DND-41 (cell line): Measurements from ENCODE around the gene TOE1.
A peak's percentile ranks its signal among the peaks of the same experiment; 100 is the strongest.

Source experiments
- ATAC-seq: fragments of 200-7000 bp; cut with Tn5 transposase; 3 replicates; pipeline ENCODE4 v1.9.1; 2021; ENCODE audit warnings: low read depth; ENCODE audit not compliant: insufficient read depth
- DNase-seq: peaks from one replicate; pipeline ENCODE4 v3.0.0-alpha.2; 2020
- H2AFZ ChIP-seq: 2 replicates; pipeline ENCODE4 v1.6.0; 2012; ENCODE audit warnings: low read depth, low read length
- H3K27ac ChIP-seq: 2 replicates; pipeline ENCODE4 v1.5.1; 2012; ENCODE audit warnings: low read length, inconsistent platforms
- H3K27me3 ChIP-seq: fragments of 200-600 bp; sonication (generic); 2 replicates; pipeline ENCODE4 v1.6.0; 2012; ENCODE audit warnings: low read length, mild to moderate bottlenecking, inconsistent platforms; ENCODE audit not compliant: insufficient read depth, poor library complexity
- H3K36me3 ChIP-seq: 2 replicates; pipeline ENCODE4 v1.5.1; 2012; ENCODE audit warnings: low read length, inconsistent platforms; ENCODE audit not compliant: insufficient read depth
- H3K4me1 ChIP-seq: 2 replicates; pipeline ENCODE4 v1.5.1; 2012; ENCODE audit warnings: mild to moderate bottlenecking, low read length; ENCODE audit not compliant: insufficient read depth
- H3K4me2 ChIP-seq: 2 replicates; pipeline ENCODE4 v1.6.0; 2012; ENCODE audit warnings: mild to moderate bottlenecking, moderate library complexity, low read length, inconsistent platforms; ENCODE audit not compliant: insufficient read depth
- H3K4me3 ChIP-seq, 2 experiments: fragments of 200-600 bp in 1 of 2; shearing (Covaris generic) in 1 of 2; 2 replicates each; pipeline ENCODE4 v1.5.1; 2012 to 2016; ENCODE audit warnings: inconsistent platforms in 2 of 2, low read length in 2 of 2, mild to moderate bottlenecking in 2 of 2, low read depth in 1 of 2, moderate library complexity in 1 of 2
- H3K79me2 ChIP-seq: 2 replicates; pipeline ENCODE4 v1.6.0; 2012; ENCODE audit warnings: low read length, inconsistent platforms; ENCODE audit not compliant: insufficient read depth
- H3K9ac ChIP-seq: 2 replicates; pipeline ENCODE4 v1.6.0; 2012; ENCODE audit warnings: low read depth, mild to moderate bottlenecking, inconsistent platforms, low read length, moderate library complexity
- H3K9me3 ChIP-seq: 2 replicates; pipeline ENCODE4 v1.5.1; 2012; ENCODE audit warnings: low read length, moderate library complexity, mild to moderate bottlenecking, inconsistent platforms; ENCODE audit not compliant: insufficient read depth, severe bottlenecking
- H4K20me1 ChIP-seq: 2 replicates; pipeline ENCODE4 v1.6.0; 2012; ENCODE audit warnings: low read length; ENCODE audit not compliant: insufficient read depth
- CTCF ChIP-seq: IDR thresholded peaks from 2 replicates; pipeline ENCODE4 v1.5.1; 2012; ENCODE audit warnings: borderline replicate concordance, low read length, moderate library complexity, mild to moderate bottlenecking; ENCODE audit not compliant: poor library complexity, severe bottlenecking; ENCODE audit errors: extremely low read depth
- EZH2 ChIP-seq: IDR thresholded peaks from 3 replicates; pipeline ENCODE4 v1.6.1; 2012; ENCODE audit warnings: borderline replicate concordance, low read depth, mild to moderate bottlenecking, moderate library complexity, low read length, inconsistent platforms; ENCODE audit not compliant: severe bottlenecking

Gene TOE1

DNA sequence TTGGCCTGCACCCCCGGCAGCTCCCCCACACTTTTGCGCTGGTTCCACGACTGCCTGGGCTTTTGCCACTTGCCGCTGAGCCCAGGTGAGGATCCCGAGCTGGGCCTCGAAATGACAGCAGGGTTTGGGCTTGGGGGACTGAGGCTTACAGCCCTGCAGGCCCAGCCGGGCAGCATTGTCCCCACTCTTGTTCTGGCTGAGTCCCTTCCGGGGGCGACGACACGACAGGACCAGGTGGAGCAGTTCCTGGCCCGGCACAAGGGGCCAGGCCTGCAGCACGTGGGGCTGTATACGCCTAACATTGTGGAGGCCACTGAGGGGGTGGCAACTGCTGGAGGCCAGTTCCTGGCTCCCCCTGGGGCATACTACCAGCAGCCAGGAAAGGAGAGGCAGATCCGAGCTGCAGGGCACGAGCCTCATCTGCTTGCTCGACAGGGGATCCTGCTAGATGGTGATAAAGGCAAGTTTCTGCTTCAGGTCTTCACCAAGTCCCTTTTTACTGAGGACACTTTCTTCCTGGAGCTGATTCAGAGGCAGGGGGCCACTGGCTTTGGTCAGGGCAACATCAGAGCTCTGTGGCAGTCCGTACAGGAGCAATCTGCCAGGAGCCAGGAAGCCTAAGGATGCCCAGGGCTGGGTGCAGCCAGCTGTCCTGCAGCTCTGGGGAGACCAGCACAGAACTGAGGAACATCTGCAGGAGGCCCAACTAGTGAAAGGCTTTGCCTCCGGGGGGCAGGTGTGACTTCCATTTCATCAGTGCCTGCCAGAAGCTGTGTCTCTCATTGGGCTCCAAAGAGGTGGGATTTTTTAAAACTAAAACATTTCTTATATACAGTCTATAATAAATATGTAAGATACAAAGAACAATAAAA, 12.1 kb upstream of the TOE1 start:
- Histone ChIP-seq H3K9me3 (no peaks in the 10 kb centered on the region), H4K20me1 (no peaks in the 10 kb centered on the region), H3K27ac (peak overlapping the region; percentile 14; the same call in 1 of the 2 replicates), H3K27me3 (no peaks in the 10 kb centered on the region), H2AFZ (no peak overlapping the region), H3K36me3 (peaks cover 32% of the 10 kb centered on the region), H3K79me2 (peaks cover 6% of the 10 kb centered on the region; the same call in 1 of the 2 replicates), H3K9ac (peak overlapping the region; percentile 55), H3K4me1 (peaks cover 29% of the 10 kb centered on the region), H3K4me3 (no peak overlapping the region), H3K4me2 (peak overlapping the region; percentile 87)
- peak; percentile 44 for ATAC-seq
- TF ChIP-seq CTCF (peak; percentile 18), EZH2 (no peak)
- peak; percentile 33 for DNase-seq

DNA sequence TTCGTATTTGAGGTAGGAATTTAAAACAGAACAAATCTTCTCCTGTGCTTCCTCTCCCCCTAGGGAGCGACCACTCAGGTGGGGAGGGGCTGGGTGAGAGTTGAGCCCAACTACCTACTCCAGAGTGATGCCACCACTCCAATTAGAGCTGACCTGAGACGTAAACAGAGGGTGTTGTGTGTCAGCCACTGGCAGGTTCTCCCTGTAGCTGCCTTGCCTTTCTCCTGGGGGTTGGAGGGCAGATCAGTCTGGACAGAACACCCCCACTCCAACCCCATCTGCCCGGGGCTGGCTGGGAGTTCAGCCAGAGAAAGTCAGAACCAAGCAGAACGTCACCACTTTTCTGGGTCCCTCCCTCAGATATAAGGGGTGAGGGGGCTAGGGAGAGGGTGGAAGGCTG, 11.3 kb upstream of the TOE1 start:
- H3K4me2 ChIP-seq, result peak overlapping the region; percentile 15; the same call in 1 of the 2 replicates

DNA sequence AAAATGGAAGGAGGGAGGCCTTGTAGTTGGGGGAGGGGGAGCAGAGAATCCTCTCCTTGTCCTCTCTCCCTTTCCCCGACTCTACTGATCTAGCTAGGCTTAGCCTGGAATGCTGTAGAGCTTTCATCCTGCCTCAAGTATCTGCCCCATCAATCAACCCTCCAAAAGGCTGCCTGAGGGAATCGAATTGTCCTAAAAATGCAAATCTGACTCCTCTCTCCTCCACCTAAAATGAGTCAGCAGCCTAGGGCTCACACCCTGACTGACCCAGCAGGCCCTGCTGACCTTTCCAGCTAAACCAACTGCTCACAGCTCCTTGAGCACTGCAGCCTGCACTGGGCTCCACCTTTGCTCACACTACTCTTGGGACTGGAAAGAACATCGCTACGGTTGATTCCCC, 10.5 kb upstream of the TOE1 start:
- Histone ChIP-seq H4K20me1 (no peaks in the 10 kb centered on the region), H3K4me3 (no peak overlapping the region), H3K4me1 (peaks cover 29% of the 10 kb centered on the region), H3K9ac (no peak overlapping the region), H2AFZ (no peak overlapping the region), H3K4me2 (no peak overlapping the region), H3K27ac (no peak overlapping the region), H3K27me3 (no peaks in the 10 kb centered on the region), H3K36me3 (peaks cover 47% of the 10 kb centered on the region), H3K79me2 (peaks cover 6% of the 10 kb centered on the region; the same call in 1 of the 2 replicates), H3K9me3 (no peaks in the 10 kb centered on the region)
- ATAC-seq, result no peak
- TF ChIP-seq CTCF (no peak), EZH2 (no peak)
- no peak for DNase-seq

More for the DNA sequence above, 11.3 kb upstream of the TOE1 start:
- peaks cover 29% of the 10 kb centered on the region for H3K4me1 ChIP-seq
- DNase-seq (no peak), ATAC-seq (no peak)
- no peaks in the 10 kb centered on the region for H4K20me1 ChIP-seq
- H3K9me3 ChIP-seq, result no peaks in the 10 kb centered on the region
- H3K27ac ChIP-seq, result no peak overlapping the region
- H3K27me3 ChIP-seq, result no peaks in the 10 kb centered on the region
- no peak for TF ChIP-seq EZH2
- no peak for TF ChIP-seq CTCF
- no peak overlapping the region for H3K4me3 ChIP-seq
- peaks cover 40% of the 10 kb centered on the region for H3K36me3 ChIP-seq
- H3K9ac ChIP-seq, result peak overlapping the region; percentile 10; the same call in 1 of the 2 replicates
- H2AFZ ChIP-seq, result no peak overlapping the region
- peaks cover 6% of the 10 kb centered on the region; the same call in 1 of the 2 replicates for H3K79me2 ChIP-seq
